ENCODE data around the gene RMRP. TPM values are rescaled to one million over a fixed set of nuclear protein-coding genes. Genes with fewer than 3 reads are reported as not detected.

Gene RMRP
- total RNA-seq, 2 donors from 2014 or later = 14,118 to 22,490 TPM

Small RNA genes within 50 kb of the gene (microRNA-seq; reads per million reads assigned to microRNA genes)
- gene MIR4667 = 0.40 to 0.54 reads per million in 2 donors

Other genes starting within 250 kb of the RMRP start
- gene RUSC2, start 167.9 kb downstream of the RMRP start, total RNA-seq = 10 to 100 TPM; 32.2 to 43.0 TPM
- 10 to 100 TPM; 30.7 to 31.9 TPM for gene TESK1, start 52.8 kb downstream of the RMRP start, total RNA-seq
- 1 to 10 TPM in 1 of 2 donors, under 1 TPM in 1; 0.97 to 1.6 TPM for gene CD72, start 39.6 kb downstream of the RMRP start, total RNA-seq
- 1 to 10 TPM in 1 of 2 donors, under 1 TPM in 1; 0.86 to 1.6 TPM for gene SIT1, start 7.1 kb downstream of the RMRP start, total RNA-seq
- 10 to 100 TPM; 52.3 to 70.9 TPM for gene CCDC107, start 273 bp upstream of the RMRP start, total RNA-seq
- under 1 TPM; 0.18 to 0.84 TPM for gene ARHGEF39, start 7.2 kb upstream of the RMRP start, total RNA-seq
- gene CA9, start 15.9 kb upstream of the RMRP start, total RNA-seq = 1 to 10 TPM; 1.6 to 2.8 TPM
- 100 to 1,000 TPM; 523 to 604 TPM for gene TPM2, start 31.9 kb upstream of the RMRP start, total RNA-seq
- gene TLN1, start 74.2 kb upstream of the RMRP start, total RNA-seq = 100 to 1,000 TPM; 301 to 324 TPM
- gene CREB3, start 74.6 kb upstream of the RMRP start, total RNA-seq = 10 to 100 TPM; 24.6 to 36.2 TPM
- 10 to 100 TPM; 92.5 to 97.7 TPM for gene GBA2, start 91.2 kb upstream of the RMRP start, total RNA-seq
- 10 to 100 TPM; 23.6 to 34.6 TPM for gene RGP1, start 91.3 kb upstream of the RMRP start, total RNA-seq
- not detected for gene MSMP, start 96.3 kb upstream of the RMRP start, total RNA-seq
- 10 to 100 TPM; 21.1 to 24.3 TPM for gene NPR2, start 133.6 kb upstream of the RMRP start, total RNA-seq
- gene SPAG8, start 154.2 kb upstream of the RMRP start, total RNA-seq = 1 to 10 TPM; 1.3 to 1.9 TPM
- gene HINT2, start 157.0 kb upstream of the RMRP start, total RNA-seq = 10 to 100 TPM; 53.4 to 54.3 TPM
- gene FAM221B, start 170.7 kb upstream of the RMRP start, total RNA-seq = not detected
- gene TMEM8B, start 171.2 kb upstream of the RMRP start, total RNA-seq = 10 to 100 TPM; 14.7 to 15.6 TPM
- not detected for gene OR13J1, start 212.4 kb upstream of the RMRP start, total RNA-seq
- gene HRCT1, start 248.2 kb upstream of the RMRP start, total RNA-seq = 1 to 10 TPM; 4.6 to 9.3 TPM

All from left cardiac atrium (tissue), 2 donors.